GM06990 (cell line): ENCODE data around the gene MLLT6.

Source experiments
- DNase-seq: peaks from one replicate; pipeline ENCODE4 v3.0.0-alpha.2; 2011; ENCODE audit not compliant: insufficient read length; ENCODE audit errors: extremely low read depth
- H3K27me3 ChIP-seq: replicated peaks from 2 replicates; pipeline ENCODE4 v1.6.0; 2011; ENCODE audit warnings: low read length; ENCODE audit not compliant: control insufficient read depth, insufficient read depth
- H3K36me3 ChIP-seq: 2 replicates; pipeline ENCODE4 v1.5.1; 2011; ENCODE audit warnings: low read length; ENCODE audit not compliant: control insufficient read depth, insufficient read depth
- H3K4me3 ChIP-seq: replicated peaks from 2 replicates; pipeline ENCODE4 v1.5.1; 2011; ENCODE audit warnings: low read depth, mild to moderate bottlenecking, control low read depth, low read length
- CTCF ChIP-seq: IDR thresholded peaks from 2 replicates; pipeline ENCODE4 v1.5.1; 2011; ENCODE audit warnings: low read length, control low read depth, mild to moderate bottlenecking, inconsistent platforms; ENCODE audit not compliant: insufficient read depth, poor library complexity, severe bottlenecking

The MLLT6 gene

GRCh38 chr17:38705523-38705802 is 390 bp downstream of the MLLT6 start:
- DNase-seq, result no peak
- Histone ChIP-seq H3K36me3 (peaks cover 11% of the 10 kb centered on the region), H3K27me3 (no peaks in the 10 kb centered on the region), H3K4me3 (peak overlapping the region; percentile 89)
- TF ChIP-seq CTCF, result no peak

DNA sequence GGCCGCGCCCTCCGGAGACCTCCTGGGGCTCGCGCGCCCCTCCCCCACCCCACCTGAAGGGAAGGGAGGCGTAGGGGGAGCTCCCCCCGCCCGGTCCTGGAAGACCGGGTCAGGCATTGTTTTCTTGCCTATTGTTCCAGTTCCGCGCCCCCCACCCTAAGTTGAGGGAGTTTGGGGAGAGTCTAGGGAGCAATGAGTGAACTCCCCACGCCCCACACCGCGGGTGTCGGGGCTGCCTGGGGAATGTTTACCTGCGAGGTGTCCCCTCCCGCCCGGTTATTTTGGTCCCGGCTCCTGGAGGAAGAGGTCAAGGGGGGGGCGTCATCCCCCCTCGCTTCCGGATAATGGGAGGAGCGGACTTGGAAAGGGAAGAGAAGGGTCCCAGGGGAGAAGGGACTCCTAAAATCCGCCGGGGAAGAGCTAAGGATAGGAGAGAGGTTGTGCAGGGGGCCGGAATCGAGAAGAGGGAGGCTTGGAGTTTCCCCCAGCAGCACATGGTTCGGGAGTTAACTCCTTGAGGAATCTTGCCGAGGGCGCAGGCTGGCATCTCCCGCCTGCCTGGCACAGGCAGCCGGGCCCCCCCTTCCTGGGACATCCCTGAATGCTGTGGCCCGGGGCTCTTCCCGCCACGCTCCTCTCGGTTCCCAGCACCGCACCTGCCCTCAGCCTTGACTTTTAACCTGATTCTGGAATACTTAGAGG is 881 bp downstream of the MLLT6 start:
- Histone ChIP-seq H3K36me3 (peaks cover 14% of the 10 kb centered on the region), H3K4me3 (peak overlapping the region; percentile 89), H3K27me3 (no peaks in the 10 kb centered on the region)
- TF ChIP-seq CTCF, result no peak
- no peak for DNase-seq

GRCh38 chr17:38706505-38707216 is 1.6 kb downstream of the MLLT6 start:
- no peaks in the 10 kb centered on the region for H3K27me3 ChIP-seq
- H3K36me3 ChIP-seq, result peaks cover 16% of the 10 kb centered on the region
- DNase-seq, result no peak
- H3K4me3 ChIP-seq, result peak overlapping the region; percentile 89
- no peak for TF ChIP-seq CTCF

GRCh38 chr17:38707678-38708351 is 2.7 kb downstream of the MLLT6 start:
- no peak for DNase-seq
- Histone ChIP-seq H3K27me3 (no peaks in the 10 kb centered on the region), H3K36me3 (peaks cover 25% of the 10 kb centered on the region), H3K4me3 (peak overlapping the region; percentile 89; the same call in 1 of the 2 replicates)
- TF ChIP-seq CTCF, result no peak

DNA sequence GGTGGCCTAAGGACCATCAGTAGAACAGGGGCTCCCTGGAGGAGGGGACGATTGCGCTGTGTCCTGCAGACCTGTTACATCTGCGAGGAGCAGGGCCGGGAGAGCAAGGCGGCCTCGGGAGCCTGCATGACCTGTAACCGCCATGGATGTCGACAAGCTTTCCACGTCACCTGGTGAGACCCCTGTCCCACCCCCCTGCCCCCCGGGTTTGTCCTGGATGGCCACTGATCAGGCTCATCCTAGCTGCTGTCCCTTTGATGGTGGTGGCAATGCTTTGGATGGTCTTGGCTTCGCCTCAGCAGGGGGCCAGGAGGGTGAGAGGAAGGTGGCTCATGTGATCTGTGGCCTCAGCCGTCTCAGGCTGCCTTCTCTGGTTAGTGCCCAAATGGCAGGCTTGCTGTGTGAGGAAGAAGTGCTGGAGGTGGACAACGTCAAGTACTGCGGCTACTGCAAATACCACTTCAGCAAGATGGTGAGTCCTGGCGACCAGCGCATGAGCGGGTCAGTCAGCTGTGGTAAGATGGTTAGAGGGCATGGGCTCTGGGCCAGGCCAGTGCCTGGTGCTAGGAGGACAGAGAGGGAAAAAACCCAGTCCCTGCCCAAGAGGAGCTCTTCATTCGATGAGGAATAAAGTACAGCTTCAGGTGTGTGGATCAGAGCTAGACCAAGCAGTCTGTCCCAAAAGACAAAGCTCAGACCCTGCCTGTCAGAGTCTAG is 4.2 kb downstream of the MLLT6 start:
- H3K27me3 ChIP-seq, result no peaks in the 10 kb centered on the region
- peaks cover 35% of the 10 kb centered on the region for H3K36me3 ChIP-seq
- DNase-seq, result no peak
- no peak overlapping the region for H3K4me3 ChIP-seq
- TF ChIP-seq CTCF, result no peak
